ENCODE measurements around the gene CYB561.
"Not testable (repeated sequence)": the region's sequence is repeated elsewhere in the genome, so short reads cannot be mapped to it uniquely, and the experiment has no call there.

Gene CYB561

GRCh38 chr17:63479495-63480184 is 33.5 kb upstream of the CYB561 start:
- DNase-seq = no peak

DNA sequence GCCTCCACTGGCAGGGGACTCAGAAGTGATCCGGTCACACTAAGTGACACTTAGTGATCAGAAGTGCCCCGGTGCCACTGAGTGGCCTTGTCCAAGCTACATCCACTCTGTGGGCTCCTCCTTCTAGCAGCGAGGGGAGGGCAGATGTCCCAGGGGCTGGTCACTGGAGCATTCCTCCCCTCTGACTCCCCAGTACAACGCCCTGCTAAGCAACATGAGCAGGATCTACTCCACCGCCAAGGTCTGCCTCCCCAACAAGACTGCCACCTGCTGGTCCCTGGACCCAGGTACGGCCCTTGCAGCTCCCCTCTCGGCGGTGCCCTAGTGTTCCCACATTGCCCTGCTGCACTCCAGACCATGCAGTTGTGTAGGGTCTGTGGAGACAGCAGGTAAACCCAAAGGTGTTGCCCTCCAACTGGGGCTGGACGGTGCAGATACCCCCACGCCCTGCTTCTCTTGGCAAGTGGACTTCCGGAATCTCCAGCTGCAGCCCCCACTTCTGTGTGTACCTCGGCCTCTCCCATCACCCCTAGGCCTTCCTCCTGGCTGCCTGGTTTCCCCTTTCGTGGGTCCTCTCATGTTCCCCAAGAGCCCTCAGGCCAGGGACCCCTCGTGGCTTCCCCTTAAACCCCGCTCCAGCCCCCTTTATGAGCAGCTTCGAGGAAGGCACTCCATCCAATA is 32.8 kb upstream of the CYB561 start:
- peak in 30 of 56 donors; percentile 3 to 67 (median 24) for DNase-seq

DNA sequence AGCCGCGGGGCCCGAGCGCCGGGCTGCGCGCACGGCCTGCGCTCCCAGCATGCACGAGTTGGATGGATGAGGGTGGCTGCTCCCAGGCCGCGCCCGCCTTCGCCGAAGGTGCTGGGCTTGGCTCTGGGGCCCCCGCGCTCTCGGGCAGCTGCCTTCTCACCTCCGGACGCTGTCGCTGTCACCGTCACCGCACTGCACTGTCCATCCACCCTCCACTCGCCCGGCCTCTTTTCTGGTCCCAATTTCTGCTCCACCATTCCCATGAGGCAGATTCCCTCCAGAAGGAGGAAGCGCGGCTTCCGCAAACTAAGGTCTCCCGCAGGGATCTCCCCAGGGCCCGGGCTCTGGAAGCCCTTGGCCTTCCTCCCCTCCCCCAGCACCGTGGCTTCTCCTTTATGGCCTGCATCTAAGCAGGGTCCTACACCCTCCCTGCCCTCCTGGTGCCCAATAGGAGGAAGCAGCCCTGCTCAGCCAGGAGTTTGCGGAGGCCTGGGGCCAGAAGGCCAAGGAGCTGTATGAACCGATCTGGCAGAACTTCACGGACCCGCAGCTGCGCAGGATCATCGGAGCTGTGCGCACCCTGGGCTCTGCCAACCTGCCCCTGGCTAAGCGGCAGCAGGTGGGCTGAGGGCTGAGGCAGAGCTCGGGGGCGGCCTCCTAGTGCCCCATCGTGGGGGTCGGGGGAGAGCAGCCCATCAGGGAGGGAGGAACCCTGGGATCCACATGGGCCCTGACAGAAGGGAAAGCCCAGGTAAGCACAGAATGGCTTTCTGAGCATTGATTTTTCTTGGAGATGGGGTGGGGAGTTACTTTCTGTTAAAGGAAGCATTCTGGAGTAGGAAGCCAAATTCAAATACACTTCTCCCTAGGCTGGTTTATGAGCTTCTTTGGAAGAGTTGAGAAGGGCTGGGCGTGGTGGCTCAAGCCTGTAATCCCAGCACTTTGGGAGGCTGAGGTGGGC is 31.7 kb upstream of the CYB561 start:
- DNase-seq = peak in 5 of 56 donors; percentile 24 to 54 (median 40)

- DNase-seq = peak in 14 of 56 donors; percentile 16 to 56 (median 32)
Observed at GRCh38 chr17:63476854-63477479, 30.9 kb upstream of the CYB561 start, which contains the start of gene ACE. Gene ACE (plus strand): TSS chr17:63477061. CDS start chr17:63477095, 34 bp downstream.

- peak in 3 of 56 donors; percentile 27 to 44 (median 27) for DNase-seq
Observed at GRCh38 chr17:63476459-63476853, 30.4 kb upstream of the CYB561 start.

- DNase-seq = peak in 19 of 56 donors; percentile 12 to 64 (median 31)
Observed at GRCh38 chr17:63475491-63476412, 29.6 kb upstream of the CYB561 start.

GRCh38 chr17:63474586-63475460 is 28.7 kb upstream of the CYB561 start:
- DNase-seq = no peak

DNA sequence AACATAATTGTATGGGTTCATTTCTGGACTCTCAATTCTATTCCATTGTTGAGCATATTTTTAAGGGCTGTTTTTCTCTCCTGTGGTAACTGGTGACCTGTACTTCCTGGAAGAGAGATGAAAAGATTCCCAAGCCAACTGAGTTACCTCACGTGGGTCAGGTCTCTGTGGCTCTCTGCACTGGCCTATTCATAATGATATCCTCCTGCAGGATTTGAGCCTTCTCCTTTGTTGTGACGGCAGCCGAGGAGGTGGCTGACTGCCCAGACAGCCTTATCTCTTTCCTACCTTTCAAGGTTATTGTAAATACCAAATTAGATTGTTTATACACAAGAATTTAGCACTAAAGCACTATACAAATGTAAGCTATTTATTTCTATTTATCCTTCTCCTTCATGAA is 28.1 kb upstream of the CYB561 start:
- DNase-seq = no peak

GRCh38 chr17:63468099-63468498 is 22.0 kb upstream of the CYB561 start:
- DNase-seq = not testable (repeated sequence)

DNA sequence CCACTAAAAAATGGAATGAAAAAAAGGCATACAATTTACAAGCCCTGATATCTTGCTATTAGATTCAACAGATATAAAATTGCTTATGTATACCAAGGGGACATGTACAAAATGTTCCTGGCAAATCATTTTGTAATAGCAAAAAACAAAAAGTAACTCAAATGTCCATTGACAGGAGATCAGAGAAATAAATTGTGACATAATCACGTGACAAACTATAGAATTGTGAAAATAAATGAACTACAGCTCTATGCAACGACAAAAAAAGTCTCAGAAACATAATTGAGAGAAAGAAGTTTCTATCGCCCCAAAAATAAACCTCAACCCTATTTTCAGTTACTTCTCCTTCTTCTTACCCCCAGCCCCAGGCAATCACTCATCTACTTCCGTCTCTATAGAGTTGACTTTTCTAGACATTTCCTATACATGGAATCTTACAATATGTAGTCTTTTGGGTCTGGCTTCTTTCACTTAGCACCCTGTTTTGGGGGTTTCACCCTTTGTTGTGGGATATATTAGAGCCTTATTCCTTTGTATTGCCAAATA is 18.7 kb upstream of the CYB561 start:
- no peak for DNase-seq

GRCh38 chr17:63463771-63464170 is 17.7 kb upstream of the CYB561 start:
- DNase-seq = no peak

- no peak for DNase-seq
Observed at GRCh38 chr17:63460018-63460417, 13.9 kb upstream of the CYB561 start.

DNA sequence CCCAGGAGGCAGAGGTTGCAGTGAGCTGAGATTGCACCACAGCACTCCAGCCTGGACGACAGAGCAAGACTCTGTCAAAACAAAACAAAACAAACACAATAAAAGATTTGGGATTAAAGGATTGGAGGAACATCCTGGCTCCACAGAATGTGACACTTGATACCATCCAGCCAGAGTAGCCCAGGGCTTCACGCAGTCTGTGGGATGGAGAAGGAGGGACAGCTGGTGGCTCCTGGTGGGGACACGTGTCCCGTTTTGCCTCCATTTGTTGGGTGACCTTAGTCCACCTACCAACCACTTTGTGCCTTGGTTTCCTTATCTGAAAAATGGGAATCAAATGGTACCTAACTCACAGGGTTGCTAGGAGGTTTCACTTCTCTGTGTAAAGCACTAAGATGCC is 12.4 kb upstream of the CYB561 start:
- DNase-seq = no peak

DNA sequence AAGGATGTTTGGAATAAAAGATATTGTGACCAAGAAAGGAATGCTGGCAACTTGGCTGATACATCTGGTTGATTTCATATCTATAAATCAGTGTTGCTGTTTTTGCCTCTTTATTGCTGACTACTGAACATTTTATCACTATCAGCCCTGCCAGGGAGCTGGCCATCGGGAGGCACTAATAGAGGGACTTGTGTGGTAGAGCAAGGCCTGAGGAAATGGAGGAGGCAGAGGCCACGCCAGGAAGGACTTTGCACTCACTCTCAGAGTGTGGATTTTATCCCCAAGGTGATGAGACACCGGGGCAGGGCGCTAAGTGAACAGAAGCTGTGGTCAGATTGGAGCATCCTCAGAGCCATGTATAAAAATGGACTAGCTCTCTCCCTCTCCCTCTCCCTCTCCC is 9.3 kb upstream of the CYB561 start:
- DNase-seq = no peak

DNA sequence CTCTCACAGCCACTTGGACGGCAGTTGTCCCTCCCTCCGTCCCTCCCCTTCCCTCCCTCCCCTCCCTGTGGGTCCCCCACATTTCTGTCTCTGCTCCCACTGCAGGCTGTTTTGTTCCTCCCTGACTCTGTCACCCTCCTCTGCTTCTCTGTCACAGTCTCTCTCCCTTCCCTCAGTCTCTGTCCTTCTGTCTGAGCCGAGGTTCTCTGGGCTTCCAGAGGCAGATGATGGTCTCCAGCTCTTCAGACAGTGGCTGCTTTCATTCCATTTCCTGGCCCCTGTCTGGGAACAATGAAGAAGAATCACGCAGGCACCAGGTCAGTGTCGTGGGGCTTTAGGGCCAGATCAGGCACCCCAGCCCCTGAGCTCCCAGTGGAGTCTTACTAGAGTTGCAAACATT is 8.8 kb upstream of the CYB561 start:
- no peak for DNase-seq

DNA sequence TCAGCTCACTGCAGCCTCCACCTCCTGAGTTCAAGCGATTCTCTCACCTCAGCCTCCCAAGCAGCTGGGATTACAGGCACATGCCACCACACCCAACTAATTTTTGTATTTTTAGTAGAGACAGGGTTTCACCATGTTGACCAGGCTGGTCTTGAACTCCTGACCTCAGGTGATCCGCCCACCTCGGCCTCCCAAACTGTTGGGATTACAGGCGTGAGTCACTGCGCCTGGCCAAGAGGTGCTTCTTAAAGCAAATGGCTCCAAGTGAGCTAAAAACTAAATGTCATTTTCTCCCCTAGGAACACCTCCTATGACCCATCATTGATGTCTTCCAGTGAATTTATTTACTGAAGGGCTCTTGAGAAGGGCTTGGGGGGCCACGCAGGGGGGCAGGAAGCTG is 8.3 kb upstream of the CYB561 start:
- DNase-seq = not testable (repeated sequence)

DNA sequence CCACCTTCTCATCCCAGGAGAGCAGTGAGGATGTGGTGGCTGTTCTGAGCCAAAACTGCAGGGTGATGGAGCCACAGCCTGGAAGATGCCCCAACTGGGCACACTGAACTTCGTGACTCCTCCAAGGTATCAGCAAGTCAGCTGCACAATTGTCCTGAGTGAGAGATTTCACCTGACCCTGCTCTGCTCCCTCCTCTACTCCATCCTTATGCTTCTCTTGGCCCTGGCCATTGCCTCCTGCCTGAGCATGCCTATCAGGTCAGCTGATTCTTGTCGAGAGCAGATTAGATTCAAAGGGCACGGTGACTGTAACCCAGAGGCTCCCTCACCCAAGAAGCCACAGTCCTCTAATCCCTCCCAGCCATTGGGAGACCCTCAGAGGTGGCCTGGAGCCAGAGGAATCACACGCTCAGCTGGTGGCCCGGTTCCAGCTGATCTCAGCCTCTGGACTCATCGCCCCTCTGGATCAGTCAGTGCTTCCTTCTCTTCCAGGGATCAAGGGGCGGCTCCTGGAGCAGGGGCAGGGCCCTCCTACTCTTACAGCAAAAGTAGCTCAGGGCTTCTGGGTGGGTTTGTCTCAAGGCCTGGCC is 7.0 kb upstream of the CYB561 start:
- DNase-seq = no peak

Data from nucleus accumbens (tissue), 56 donors.